Thoracic aorta (tissue), 2 donors: ENCODE results near the gene CEP63. TPM values are rescaled to one million over a fixed set of nuclear protein-coding genes. Genes with fewer than 3 reads are reported as not detected.
"Not testable (repeated sequence)": the region's sequence is repeated elsewhere in the genome, so short reads cannot be mapped to it uniquely, and the experiment has no call there.

Experiments used
- ATAC-seq: fragments of 150-250 bp; one replicate; pipeline ENCODE4 v1.8.0; 2017; ENCODE audit warnings: low read depth; ENCODE audit not compliant: insufficient number of reproducible peaks, low FRiP score
- DNase-seq: peaks from one replicate; pipeline ENCODE4 v3.0.0-alpha.2; 2020; ENCODE audit warnings: low spot score
- H3K27ac ChIP-seq, 2 donors: fragments of 200-600 bp; sonication (generic); 1 replicate in 1 of 2; 2 replicates in 1 of 2; pipeline ENCODE4 v1.5.1; 2016; ENCODE audit warnings: mild to moderate bottlenecking in 2 of 2, moderate library complexity in 2 of 2
- H3K27me3 ChIP-seq: fragments of 200-600 bp; sonication (generic); replicated peaks from 2 replicates; pipeline ENCODE4 v1.6.0; 2016; ENCODE audit warnings: mild to moderate bottlenecking; ENCODE audit not compliant: insufficient read depth
- H3K36me3 ChIP-seq: fragments of 200-600 bp; sonication (generic); one replicate; pipeline ENCODE4 v1.5.1; 2016
- H3K4me1 ChIP-seq, 2 donors: fragments of 200-600 bp; sonication (generic); 1 replicate in 1 of 2; 2 replicates in 1 of 2; pipeline versions ENCODE4 v1.5.1 to v1.6.0; 2016; ENCODE audit warnings: low read depth in 2 of 2, mild to moderate bottlenecking in 1 of 2; ENCODE audit not compliant: control insufficient read depth in 1 of 2
- H3K4me3 ChIP-seq: fragments of 200-600 bp; sonication (generic); 2 replicates; pipeline ENCODE4 v1.5.1; 2016; ENCODE audit warnings: mild to moderate bottlenecking
- H3K9me3 ChIP-seq: fragments of 200-600 bp; sonication (generic); 2 replicates; pipeline ENCODE4 v1.5.1; 2016
- CTCF ChIP-seq: fragments of 200-600 bp; sonication (generic); IDR thresholded peaks from one replicate; pipeline ENCODE4 v1.5.1; 2019; ENCODE audit warnings: antibody characterized with exemption
- total RNA-seq, 2 donors: library from RNA; depleted of rRNA; stranded (reverse); fragments of >200 nt; gene quantifications; one replicate each; pipeline versions ENCODE4 v1.1.0 to v1.2.3, GENCODE V29; 2016

Gene CEP63
- total RNA-seq, 2 donors from 2014 or later: 20.4 to 28.3 TPM

- TF ChIP-seq CTCF: no peak
- Histone ChIP-seq H3K4me1 (no peaks in the 10 kb centered on the region), H3K4me3 (no peak overlapping the region), H3K36me3 (no peaks in the 10 kb centered on the region), H3K9me3 (no peaks in the 10 kb centered on the region), H3K27me3 (no peaks in the 10 kb centered on the region), H3K27ac (no peak overlapping the region)
- ATAC-seq: no peak
- no peak for DNase-seq
Observed at GRCh38 chr3:134576831-134577230, 91.0 kb downstream of the CEP63 start.

GRCh38 chr3:134579141-134579665 lies 93.3 kb downstream of the CEP63 start:
- Histone ChIP-seq H3K27ac (no peak overlapping the region), H3K36me3 (no peaks in the 10 kb centered on the region), H3K4me1 (no peaks in the 10 kb centered on the region), H3K9me3 (no peaks in the 10 kb centered on the region), H3K27me3 (no peaks in the 10 kb centered on the region), H3K4me3 (no peak overlapping the region)
- ATAC-seq: no peak
- TF ChIP-seq CTCF: no peak
- DNase-seq: no peak

- no peaks in the 10 kb centered on the region for H3K36me3 ChIP-seq
- H3K27ac ChIP-seq: no peak overlapping the region
- DNase-seq: no peak
- no peak overlapping the region for H3K4me3 ChIP-seq
- ATAC-seq: no peak
- no peaks in the 10 kb centered on the region for H3K9me3 ChIP-seq
- no peaks in the 10 kb centered on the region for H3K4me1 ChIP-seq
- H3K27me3 ChIP-seq: no peaks in the 10 kb centered on the region
- TF ChIP-seq CTCF: no peak
Observed at GRCh38 chr3:134590766-134591165, 104.9 kb downstream of the CEP63 start.

GRCh38 chr3:134592806-134593205 lies 106.9 kb downstream of the CEP63 start:
- no peak overlapping the region for H3K4me3 ChIP-seq
- no peak for TF ChIP-seq CTCF
- H3K9me3 ChIP-seq: no peaks in the 10 kb centered on the region
- ATAC-seq (no peak), DNase-seq (no peak)
- H3K27ac ChIP-seq: no peak overlapping the region
- no peaks in the 10 kb centered on the region for H3K27me3 ChIP-seq
- no peaks in the 10 kb centered on the region for H3K36me3 ChIP-seq
- H3K4me1 ChIP-seq: no peaks in the 10 kb centered on the region

- TF ChIP-seq CTCF: no peak
- Histone ChIP-seq H3K9me3 (no peaks in the 10 kb centered on the region), H3K36me3 (no peaks in the 10 kb centered on the region), H3K27me3 (no peaks in the 10 kb centered on the region), H3K27ac (no peak overlapping the region), H3K4me3 (no peak overlapping the region), H3K4me1 (no peaks in the 10 kb centered on the region)
- no peak for DNase-seq
- ATAC-seq: no peak
Observed at GRCh38 chr3:134594331-134594741, 108.5 kb downstream of the CEP63 start.

GRCh38 chr3:134594986-134595385 lies 109.1 kb downstream of the CEP63 start:
- ATAC-seq, H3K4me1 ChIP-seq, DNase-seq, H3K9me3 ChIP-seq, H3K36me3 ChIP-seq, H3K4me3 ChIP-seq, H3K27ac ChIP-seq, H3K27me3 ChIP-seq: not testable (repeated sequence)
